Neural progenitor cell (in vitro differentiated cells): ENCODE results near the gene UBXN11. TPM values are rescaled to one million over a fixed set of nuclear protein-coding genes. Genes with fewer than 3 reads are reported as not detected.
"Not testable (repeated sequence)": the region's sequence is repeated elsewhere in the genome, so short reads cannot be mapped to it uniquely, and the experiment has no call there.

Experiments used
- DNase-seq: peaks from one replicate; pipeline ENCODE4 v3.0.0-alpha.2; 2016; ENCODE audit warnings: low spot score
- H2AFZ ChIP-seq: fragments of 200-600 bp; sonication (generic); replicated peaks from 2 replicates; pipeline ENCODE4 v1.6.1; 2016; ENCODE audit warnings: antibody characterized with exemption
- H3F3A ChIP-seq: fragments of 200-600 bp; sonication (generic); 2 replicates; pipeline ENCODE4 v1.6.1; 2016; ENCODE audit warnings: antibody characterized with exemption, low read depth
- H3K27ac ChIP-seq: fragments of 200-600 bp; sonication (generic); 2 replicates; pipeline ENCODE4 v1.5.1; 2016; ENCODE audit warnings: mild to moderate bottlenecking
- H3K27me3 ChIP-seq: fragments of 200-600 bp; sonication (generic); 2 replicates; pipeline ENCODE4 v1.6.1; 2016; ENCODE audit warnings: mild to moderate bottlenecking, moderate library complexity
- H3K36me3 ChIP-seq: fragments of 200-600 bp; sonication (generic); 2 replicates; pipeline ENCODE4 v1.5.1; 2016
- H3K4me1 ChIP-seq: fragments of 200-600 bp; sonication (generic); 2 replicates; pipeline ENCODE4 v1.6.1; 2016; ENCODE audit warnings: mixed run types
- H3K4me2 ChIP-seq: fragments of 200-600 bp; sonication (generic); 2 replicates; pipeline ENCODE4 v1.6.1; 2016
- H3K4me3 ChIP-seq: fragments of 200-600 bp; sonication (generic); 2 replicates; pipeline ENCODE4 v1.5.1; 2016
- H3K79me2 ChIP-seq: fragments of 200-600 bp; sonication (generic); 2 replicates; pipeline ENCODE4 v1.6.1; 2016; ENCODE audit warnings: low read depth
- H3K9ac ChIP-seq: fragments of 200-600 bp; sonication (generic); 2 replicates; pipeline ENCODE4 v1.6.1; 2016
- H3K9me3 ChIP-seq: fragments of 200-600 bp; sonication (generic); 2 replicates; pipeline ENCODE4 v1.5.1; 2016; ENCODE audit warnings: low read depth
- H4K20me1 ChIP-seq: fragments of 200-600 bp; sonication (generic); 2 replicates; pipeline ENCODE4 v1.6.1; 2016; ENCODE audit warnings: low read depth
- H3K27ac Mint-ChIP-seq: 3 replicates; pipeline ENCODE4 v1.8.0; 2021; ENCODE audit warnings: mixed read lengths
- H3K27me3 Mint-ChIP-seq: 2 replicates; pipeline ENCODE4 v1.8.0; 2022; ENCODE audit warnings: low read depth, mild to moderate bottlenecking, inconsistent platforms, moderate library complexity, mixed read lengths; ENCODE audit not compliant: insufficient read depth
- H3K36me3 Mint-ChIP-seq: 3 replicates; pipeline ENCODE4 v1.8.0; 2021; ENCODE audit warnings: mixed read lengths
- H3K4me1 Mint-ChIP-seq: 3 replicates; pipeline ENCODE4 v1.8.0; 2021; ENCODE audit warnings: mixed read lengths
- H3K4me3 Mint-ChIP-seq: 3 replicates; pipeline ENCODE4 v1.8.0; 2021; ENCODE audit warnings: mild to moderate bottlenecking, moderate library complexity, mixed read lengths
- H3K9me3 Mint-ChIP-seq: 3 replicates; pipeline ENCODE4 v1.8.0; 2020; ENCODE audit warnings: mixed read lengths
- EZH2 ChIP-seq: fragments of 200-600 bp; sonication (generic); IDR thresholded peaks from 2 replicates; pipeline ENCODE4 v1.6.1; 2017; ENCODE audit warnings: antibody characterized with exemption, mild to moderate bottlenecking, moderate library complexity
- EZH2phosphoT487 ChIP-seq: fragments of 200-600 bp; sonication (generic); IDR thresholded peaks from 2 replicates; pipeline ENCODE4 v1.6.1; 2017; ENCODE audit warnings: antibody characterized with exemption
- total RNA-seq: library from RNA; depleted of rRNA; stranded (reverse); fragments of >200 nt; gene quantifications from 2 replicates; pipeline ENCODE4 v1.2.3, GENCODE V29; 2015; ENCODE audit warnings: low replicate concordance
- TF ChIP-seq, protein P1 (sequence below): fragments of 200-600 bp; sonication (generic); IDR thresholded peaks from 2 replicates; pipeline ENCODE4 v1.5.1; 2017; ENCODE audit warnings: antibody characterized with exemption, mild to moderate bottlenecking

Gene UBXN11
- total RNA-seq, 1 donor from 2014 or later, result 5.9 TPM

DNA sequence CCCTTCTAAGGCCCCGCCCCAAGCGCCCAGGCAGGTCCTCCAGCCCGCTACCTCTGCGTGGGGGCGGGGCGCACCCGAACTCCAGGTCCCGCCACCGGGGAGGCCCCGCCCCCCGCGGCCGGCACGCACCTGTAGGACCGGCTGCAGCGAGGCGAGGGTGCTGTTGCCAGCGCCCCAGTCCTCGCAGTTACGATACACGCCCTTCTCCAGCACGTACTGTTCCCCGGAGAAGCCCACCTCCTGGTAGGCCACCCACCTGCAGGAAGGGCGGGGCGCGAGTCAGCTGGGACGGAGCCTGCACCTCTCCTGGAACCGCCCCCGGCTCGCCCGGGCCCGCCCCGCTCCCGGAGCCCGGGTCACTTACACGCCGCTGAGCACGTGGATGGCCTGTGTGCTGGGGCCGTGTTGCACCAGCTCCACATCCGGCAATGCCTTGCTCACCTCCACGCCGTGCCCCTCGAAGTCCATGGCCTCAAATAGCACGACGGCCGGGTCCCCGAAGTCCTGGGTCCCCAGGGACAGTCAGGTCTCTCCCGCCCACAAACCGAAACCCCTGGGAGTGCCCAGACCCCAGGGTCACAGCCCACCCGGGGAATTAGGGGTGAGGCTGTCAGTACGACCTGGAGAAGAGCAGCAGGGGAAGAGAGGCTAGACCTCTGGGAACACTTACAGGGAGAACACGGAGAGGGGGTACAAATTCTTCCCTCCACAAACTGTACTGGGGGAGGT lies 30.2 kb upstream of the UBXN11 start:
- Histone ChIP-seq H3K4me1 (peaks cover 29% of the 10 kb centered on the region), H4K20me1 (no peaks in the 10 kb centered on the region), H3K9me3 (no peaks in the 10 kb centered on the region), H3F3A (peaks cover 22% of the 10 kb centered on the region), H3K27me3 (no peaks in the 10 kb centered on the region), H3K4me3 (peak overlapping the region; percentile 67), H3K79me2 (peaks cover 10% of the 10 kb centered on the region), H2AFZ (peak overlapping the region; percentile 68), H3K27ac (no peak overlapping the region), H3K36me3 (no peaks in the 10 kb centered on the region), H3K9ac (no peak overlapping the region), H3K4me2 (peak overlapping the region; percentile 86)
- Mint-ChIP-seq H3K4me1 (peaks cover 38% of the 10 kb centered on the region), H3K27ac (no peak overlapping the region), H3K9me3 (no peaks in the 10 kb centered on the region), H3K36me3 (no peaks in the 10 kb centered on the region), H3K4me3 (peak overlapping the region; percentile 93), H3K27me3 (peaks cover 9% of the 10 kb centered on the region)
- TF ChIP-seq EZH2, result no peak
- TF ChIP-seq EZH2phosphoT487, result no peak
- TF ChIP-seq, protein P1, sequence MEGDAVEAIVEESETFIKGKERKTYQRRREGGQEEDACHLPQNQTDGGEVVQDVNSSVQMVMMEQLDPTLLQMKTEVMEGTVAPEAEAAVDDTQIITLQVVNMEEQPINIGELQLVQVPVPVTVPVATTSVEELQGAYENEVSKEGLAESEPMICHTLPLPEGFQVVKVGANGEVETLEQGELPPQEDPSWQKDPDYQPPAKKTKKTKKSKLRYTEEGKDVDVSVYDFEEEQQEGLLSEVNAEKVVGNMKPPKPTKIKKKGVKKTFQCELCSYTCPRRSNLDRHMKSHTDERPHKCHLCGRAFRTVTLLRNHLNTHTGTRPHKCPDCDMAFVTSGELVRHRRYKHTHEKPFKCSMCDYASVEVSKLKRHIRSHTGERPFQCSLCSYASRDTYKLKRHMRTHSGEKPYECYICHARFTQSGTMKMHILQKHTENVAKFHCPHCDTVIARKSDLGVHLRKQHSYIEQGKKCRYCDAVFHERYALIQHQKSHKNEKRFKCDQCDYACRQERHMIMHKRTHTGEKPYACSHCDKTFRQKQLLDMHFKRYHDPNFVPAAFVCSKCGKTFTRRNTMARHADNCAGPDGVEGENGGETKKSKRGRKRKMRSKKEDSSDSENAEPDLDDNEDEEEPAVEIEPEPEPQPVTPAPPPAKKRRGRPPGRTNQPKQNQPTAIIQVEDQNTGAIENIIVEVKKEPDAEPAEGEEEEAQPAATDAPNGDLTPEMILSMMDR, result no peak
- peak; percentile 91 for DNase-seq

DNA sequence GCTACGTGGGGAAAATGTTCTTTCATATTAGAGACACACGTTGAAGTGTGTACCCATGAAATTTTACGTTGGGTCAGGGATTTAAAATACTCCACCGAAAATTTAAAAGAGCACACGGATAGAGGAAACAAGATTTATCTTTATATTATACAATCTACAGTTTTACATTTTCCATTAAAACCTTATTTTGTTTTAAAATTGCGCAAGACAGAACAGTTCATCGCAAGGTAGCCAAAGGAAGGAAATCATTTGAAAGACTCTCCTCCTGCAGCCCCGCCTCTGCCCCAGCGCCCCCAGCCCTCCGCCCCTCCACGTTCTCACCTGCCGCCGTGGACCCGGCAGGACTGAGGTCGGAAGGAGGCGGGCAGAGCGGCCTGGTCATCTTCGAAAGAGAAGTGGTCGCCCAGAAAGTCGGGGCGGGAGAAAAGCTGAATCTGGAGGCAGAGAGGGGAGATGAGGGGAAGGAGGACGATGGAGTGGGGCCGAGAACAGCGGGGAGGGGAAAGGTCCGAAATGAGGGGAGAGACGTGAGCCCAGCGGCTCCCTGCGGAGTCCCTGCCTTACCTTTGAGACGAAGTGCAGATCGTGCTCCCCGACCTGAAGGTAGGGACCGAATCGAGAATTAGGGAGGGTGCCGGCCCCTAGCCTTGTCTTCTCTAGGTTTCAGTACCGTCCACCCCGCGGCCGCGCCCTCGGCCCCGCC lies 29.5 kb upstream of the UBXN11 start:
- no peaks in the 10 kb centered on the region for H3K9me3 Mint-ChIP-seq
- H3K79me2 ChIP-seq, result peaks cover 10% of the 10 kb centered on the region
- H3K9me3 ChIP-seq, result no peaks in the 10 kb centered on the region
- no peaks in the 10 kb centered on the region for H3K36me3 ChIP-seq
- peak overlapping the region; percentile 67 for H3K4me3 ChIP-seq
- peak overlapping the region; percentile 86 for H3K4me2 ChIP-seq
- no peaks in the 10 kb centered on the region for H3K36me3 Mint-ChIP-seq
- H2AFZ ChIP-seq, result peak overlapping the region; percentile 68
- no peak overlapping the region for H3K9ac ChIP-seq
- H3K4me3 Mint-ChIP-seq, result peak overlapping the region; percentile 93
- H3K27ac Mint-ChIP-seq, result no peak overlapping the region
- H3K27me3 ChIP-seq, result no peaks in the 10 kb centered on the region
- H3K27me3 Mint-ChIP-seq, result peaks cover 9% of the 10 kb centered on the region
- peaks cover 22% of the 10 kb centered on the region for H3F3A ChIP-seq
- no peaks in the 10 kb centered on the region for H4K20me1 ChIP-seq
- peaks cover 29% of the 10 kb centered on the region for H3K4me1 ChIP-seq
- TF ChIP-seq, protein P1, result no peak
- TF ChIP-seq EZH2, result no peak
- TF ChIP-seq EZH2phosphoT487, result no peak
- H3K4me1 Mint-ChIP-seq, result peaks cover 38% of the 10 kb centered on the region
- DNase-seq, result peak; percentile 68
- no peak overlapping the region for H3K27ac ChIP-seq

DNA sequence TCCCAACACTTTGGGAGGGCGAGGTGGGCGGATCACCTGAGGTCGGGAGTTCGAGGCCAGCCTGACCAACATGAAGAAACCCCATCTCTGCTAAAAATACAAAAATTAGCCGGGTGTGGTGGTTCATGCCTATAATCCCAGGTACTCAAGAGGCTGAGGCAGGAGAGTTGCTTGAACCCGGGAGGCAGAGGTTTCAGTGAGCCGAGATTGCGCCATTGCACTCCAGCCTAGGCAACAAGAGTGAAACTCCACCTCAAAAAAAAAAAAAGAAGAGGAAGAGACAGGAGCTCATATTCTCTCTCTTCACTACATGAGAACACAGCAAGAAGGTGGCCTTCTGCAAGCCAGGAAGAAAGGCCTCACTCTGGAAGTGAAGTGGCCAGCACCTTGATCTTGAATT lies 26.9 kb upstream of the UBXN11 start:
- H2AFZ ChIP-seq, H3K4me3 Mint-ChIP-seq, H3K27ac ChIP-seq, H4K20me1 ChIP-seq, H3K4me2 ChIP-seq, DNase-seq, H3K36me3 Mint-ChIP-seq, H3K27me3 ChIP-seq, H3K4me3 ChIP-seq, H3K79me2 ChIP-seq, H3K9me3 ChIP-seq, H3K9ac ChIP-seq, H3K27ac Mint-ChIP-seq, H3K27me3 Mint-ChIP-seq, H3K9me3 Mint-ChIP-seq, H3K36me3 ChIP-seq: not testable (repeated sequence)
- Histone ChIP-seq H3F3A (peaks cover 19% of the 10 kb centered on the region), H3K4me1 (peaks cover 28% of the 10 kb centered on the region)
- H3K4me1 Mint-ChIP-seq, result peaks cover 25% of the 10 kb centered on the region

DNA sequence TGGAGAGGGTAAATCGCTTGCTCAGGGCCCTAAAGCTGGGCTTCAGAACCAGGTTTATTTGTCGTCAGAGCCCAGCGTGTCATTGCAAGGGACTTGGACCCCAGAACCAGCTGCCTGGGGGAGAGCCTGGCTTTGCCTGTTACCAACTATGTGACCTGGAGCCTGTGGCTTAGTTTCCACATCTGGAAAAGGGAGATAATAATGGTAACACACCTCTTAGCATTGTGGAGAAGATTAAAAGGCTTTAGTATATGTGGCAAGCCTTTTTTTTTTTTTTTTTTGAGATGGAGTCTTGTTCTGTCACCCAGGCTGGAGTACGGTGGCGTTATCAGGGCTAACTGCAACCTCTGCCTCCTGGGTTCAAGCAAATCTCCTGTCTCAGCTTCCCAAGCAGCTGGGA lies 23.8 kb upstream of the UBXN11 start:
- Histone ChIP-seq H3F3A (no peaks in the 10 kb centered on the region), H3K36me3 (no peaks in the 10 kb centered on the region), H3K9me3 (no peaks in the 10 kb centered on the region), H3K79me2 (peaks cover 10% of the 10 kb centered on the region), H3K27ac (no peak overlapping the region), H2AFZ (no peak overlapping the region), H3K4me2 (no peak overlapping the region), H4K20me1 (no peaks in the 10 kb centered on the region), H3K27me3 (no peaks in the 10 kb centered on the region), H3K9ac (no peak overlapping the region), H3K4me3 (no peak overlapping the region), H3K4me1 (peaks cover 8% of the 10 kb centered on the region)
- Mint-ChIP-seq H3K9me3 (no peaks in the 10 kb centered on the region), H3K27me3 (peaks cover 2% of the 10 kb centered on the region), H3K36me3 (peaks cover 1% of the 10 kb centered on the region), H3K27ac (no peak overlapping the region), H3K4me1 (peaks cover 7% of the 10 kb centered on the region), H3K4me3 (no peak overlapping the region)
- TF ChIP-seq EZH2phosphoT487, result no peak
- TF ChIP-seq, protein P1, result no peak
- TF ChIP-seq EZH2, result no peak
- DNase-seq, result no peak

DNA sequence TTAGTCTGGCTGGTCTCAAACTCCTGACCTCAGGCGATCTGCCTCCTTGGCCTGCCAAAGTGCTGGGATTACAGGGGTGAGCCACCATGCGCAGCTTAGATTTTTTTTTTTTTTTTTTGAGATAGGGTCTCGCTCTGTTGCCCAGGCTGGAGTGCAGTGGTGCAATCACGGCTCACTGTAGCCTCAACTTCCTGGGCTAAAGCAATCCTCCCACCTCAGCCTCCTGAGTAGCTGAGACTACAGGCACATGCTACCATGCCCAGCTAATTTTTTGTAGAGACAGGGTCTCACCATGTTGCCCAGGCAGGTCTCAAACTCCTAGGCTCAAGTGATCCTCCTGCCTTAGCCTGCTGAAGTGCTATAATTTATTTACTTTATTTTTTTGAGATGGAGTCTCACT lies 22.9 kb upstream of the UBXN11 start:
- not testable (repeated sequence) for H3K27ac Mint-ChIP-seq, H3K4me1 ChIP-seq, H2AFZ ChIP-seq, H3K9me3 ChIP-seq, H3K4me2 ChIP-seq, H3K27me3 ChIP-seq, DNase-seq, H3K36me3 Mint-ChIP-seq, H3K27me3 Mint-ChIP-seq, H3K4me3 Mint-ChIP-seq, H3K9ac ChIP-seq, H3K27ac ChIP-seq, H3K9me3 Mint-ChIP-seq, H3K4me1 Mint-ChIP-seq, H3K79me2 ChIP-seq, H3K4me3 ChIP-seq, H3K36me3 ChIP-seq, H4K20me1 ChIP-seq, H3F3A ChIP-seq
